WTC11 (cell line): ENCODE measurements around the gene LRIT3. TPM values are rescaled to one million over a fixed set of nuclear protein-coding genes. Genes with fewer than 3 reads are reported as not detected.
"Not testable (repeated sequence)": the region's sequence is repeated elsewhere in the genome, so short reads cannot be mapped to it uniquely, and the experiment has no call there.

Experiments
- ATAC-seq: fragments of 200-7000 bp; cut with Tn5 transposase; 2 replicates; pipeline ENCODE4 v1.10.0; 2021; ENCODE audit warnings: mild to moderate bottlenecking, moderate library complexity
- CTCF ChIA-PET: fragments of 300-600 bp; sonication (Branson Sonifier 250); formaldehyde crosslinking; loops from one replicate; lab custom pipeline; 2021; ENCODE audit warnings: antibody characterized with exemption; lab: Charles Lee
- POLR2A ChIA-PET: fragments of 350-600 bp; sonication (Branson Sonifier 250); formaldehyde crosslinking; loops from one replicate; lab custom pipeline; 2021; ENCODE audit warnings: antibody characterized with exemption; lab: Charles Lee
- DNase-seq: peaks from one replicate; pipeline ENCODE4 v3.0.0; 2021; ENCODE audit warnings: low spot score
- H3K27ac Mint-ChIP-seq: 2 replicates; pipeline ENCODE4 v1.8.0; 2021; ENCODE audit warnings: mixed read lengths
- H3K27me3 Mint-ChIP-seq: 2 replicates; pipeline ENCODE4 v1.8.0; 2021; ENCODE audit warnings: low read depth, mild to moderate bottlenecking, moderate library complexity, mixed read lengths
- H3K36me3 Mint-ChIP-seq: 2 replicates; pipeline ENCODE4 v1.8.0; 2021; ENCODE audit warnings: mixed read lengths
- H3K4me1 Mint-ChIP-seq: 2 replicates; pipeline ENCODE4 v1.8.0; 2022; ENCODE audit warnings: mixed read lengths
- H3K4me3 Mint-ChIP-seq: 2 replicates; pipeline ENCODE4 v1.8.0; 2021; ENCODE audit warnings: mild to moderate bottlenecking, moderate library complexity, mixed read lengths
- H3K9me3 Mint-ChIP-seq: 2 replicates; pipeline ENCODE4 v1.8.0; 2021; ENCODE audit warnings: mixed read lengths
- CBFB ChIP-seq: sonication (generic); formaldehyde crosslinking; IDR thresholded peaks from 2 replicates; pipeline ENCODE4 v1.8.1; 2022; ENCODE audit warnings: mild to moderate bottlenecking, low read depth, missing genetic modification reagents
- E2F5 ChIP-seq: sonication (generic); formaldehyde crosslinking; IDR thresholded peaks from 2 replicates; pipeline ENCODE4 v1.8.1; 2022; ENCODE audit warnings: mild to moderate bottlenecking, moderate library complexity, missing genetic modification reagents
- EMX1 ChIP-seq: fragments of 250-450 bp; sonication (Bioruptor Pico); IDR thresholded peaks from 2 replicates; pipeline ENCODE4 v1.8.0; 2021; ENCODE audit warnings: mild to moderate bottlenecking
- GRHL2 ChIP-seq: fragments of 250-450 bp; sonication (Bioruptor Pico); IDR thresholded peaks from 2 replicates; pipeline ENCODE4 v1.8.0; 2022; ENCODE audit warnings: mild to moderate bottlenecking, moderate library complexity; ENCODE audit not compliant: insufficient replicate concordance, severe bottlenecking
- HMGA2 ChIP-seq: fragments of 250-450 bp; sonication (Bioruptor Pico); IDR thresholded peaks from 2 replicates; pipeline ENCODE4 v1.4.0; 2021; ENCODE audit warnings: mild to moderate bottlenecking, moderate library complexity
- IRF1 ChIP-seq: sonication (generic); formaldehyde crosslinking; IDR thresholded peaks from 2 replicates; pipeline ENCODE4 v1.8.0; 2023; ENCODE audit warnings: missing genetic modification reagents
- MAX ChIP-seq: sonication (generic); formaldehyde crosslinking; IDR thresholded peaks from 2 replicates; pipeline ENCODE4 v1.8.0; 2022; ENCODE audit warnings: mild to moderate bottlenecking, missing genetic modification reagents
- MXD4 ChIP-seq: fragments of 250-450 bp; sonication (Bioruptor Pico); IDR thresholded peaks from 2 replicates; pipeline ENCODE4 v1.8.0; 2021; ENCODE audit warnings: mild to moderate bottlenecking, moderate library complexity, borderline replicate concordance
- PREB ChIP-seq: sonication (generic); formaldehyde crosslinking; IDR thresholded peaks from 2 replicates; pipeline ENCODE4 v1.8.1; 2022; ENCODE audit warnings: mild to moderate bottlenecking, missing genetic modification reagents, moderate library complexity, borderline replicate concordance
- TCF7 ChIP-seq: sonication (generic); formaldehyde crosslinking; IDR thresholded peaks from 2 replicates; pipeline ENCODE4 v1.8.0; 2022; ENCODE audit warnings: mild to moderate bottlenecking, low read depth, missing genetic modification reagents, moderate library complexity
- USF1 ChIP-seq: sonication (generic); formaldehyde crosslinking; IDR thresholded peaks from 2 replicates; pipeline ENCODE4 v1.8.0; 2022; ENCODE audit warnings: mild to moderate bottlenecking, missing genetic modification reagents
- USF2 ChIP-seq: sonication (generic); formaldehyde crosslinking; IDR thresholded peaks from 2 replicates; pipeline ENCODE4 v1.8.1; 2023; ENCODE audit warnings: mild to moderate bottlenecking, missing genetic modification reagents, moderate library complexity
- ZNF121 ChIP-seq: sonication (generic); formaldehyde crosslinking; IDR thresholded peaks from 2 replicates; pipeline ENCODE4 v1.8.0; 2023; ENCODE audit warnings: missing genetic modification reagents
- ZNF263 ChIP-seq: sonication (generic); formaldehyde crosslinking; IDR thresholded peaks from 2 replicates; pipeline ENCODE4 v1.8.1; 2022; ENCODE audit warnings: low read depth, mild to moderate bottlenecking, moderate library complexity, missing genetic modification reagents
- ZNF281 ChIP-seq: sonication (generic); formaldehyde crosslinking; IDR thresholded peaks from 2 replicates; pipeline ENCODE4 v1.8.0; 2023; ENCODE audit warnings: mild to moderate bottlenecking, missing genetic modification reagents
- ZNF425 ChIP-seq: fragments of 250-450 bp; sonication (Bioruptor Pico); conservative IDR thresholded peaks from 2 replicates; pipeline ENCODE4 v1.9.0; 2021; ENCODE audit warnings: mild to moderate bottlenecking
- ZNF512 ChIP-seq: sonication (generic); formaldehyde crosslinking; IDR thresholded peaks from 2 replicates; pipeline ENCODE4 v1.8.1; 2022; ENCODE audit warnings: missing genetic modification reagents, borderline replicate concordance
- total RNA-seq: library from RNA; stranded (reverse); gene quantifications from 3 replicates; pipeline ENCODE4 v1.2.3, GENCODE V29; 2021

Gene LRIT3
- total RNA-seq, 1 experiment from 2014 or later = 0.11 TPM

GRCh38 chr4:109850601-109851000 is 2.7 kb downstream of the LRIT3 start:
- Mint-ChIP-seq H3K36me3 (no peaks in the 10 kb centered on the region), H3K4me3 (no peak overlapping the region), H3K4me1 (peaks cover 3% of the 10 kb centered on the region; the same call in 1 of the 2 replicates), H3K27ac (no peak overlapping the region), H3K9me3 (peaks cover 2% of the 10 kb centered on the region; the same call in 1 of the 2 replicates), H3K27me3 (no peaks in the 10 kb centered on the region)
- CTCF ChIA-PET = no interaction called here
- DNase-seq = no peak
- TF ChIP-seq PREB = no peak
- no peak for TF ChIP-seq EMX1 (CRISPR knock-in tag)
- POLR2A ChIA-PET = no interaction called here
- no peak for ATAC-seq

GRCh38 chr4:109859426-109860300 is 11.8 kb downstream of the LRIT3 start:
- H3K27me3 Mint-ChIP-seq, POLR2A ChIA-PET, DNase-seq, CTCF ChIA-PET, H3K27ac Mint-ChIP-seq, H3K4me3 Mint-ChIP-seq, H3K4me1 Mint-ChIP-seq, ATAC-seq: not testable (repeated sequence)
- H3K36me3 Mint-ChIP-seq = peaks cover 27% of the 10 kb centered on the region
- H3K9me3 Mint-ChIP-seq = peaks cover 50% of the 10 kb centered on the region

- no peaks in the 10 kb centered on the region for H3K4me1 Mint-ChIP-seq
- ChIA-PET POLR2A (no interaction called here), CTCF (no interaction called here)
- no peak overlapping the region for H3K4me3 Mint-ChIP-seq
- ATAC-seq (no peak), DNase-seq (no peak)
- H3K27me3 Mint-ChIP-seq = no peaks in the 10 kb centered on the region
- H3K27ac Mint-ChIP-seq = no peak overlapping the region
- H3K9me3 Mint-ChIP-seq = peaks cover 42% of the 10 kb centered on the region
- peaks cover 27% of the 10 kb centered on the region for H3K36me3 Mint-ChIP-seq
- no peak for TF ChIP-seq MAX (CRISPR knock-in tag)
- no peak for TF ChIP-seq ZNF263 (CRISPR knock-in tag)
- no peak for TF ChIP-seq USF1 (CRISPR knock-in tag)
- no peak for TF ChIP-seq ZNF121 (CRISPR knock-in tag)
- TF ChIP-seq ZNF425 (CRISPR knock-in tag) = no peak
- no peak for TF ChIP-seq E2F5 (CRISPR knock-in tag)
- no peak for TF ChIP-seq IRF1 (CRISPR knock-in tag)
- no peak for TF ChIP-seq GRHL2 (CRISPR knock-in tag)
- no peak for TF ChIP-seq TCF7 (CRISPR knock-in tag)
- TF ChIP-seq ZNF281 (CRISPR knock-in tag) = no peak
- TF ChIP-seq MXD4 (CRISPR knock-in tag) = no peak
- no peak for TF ChIP-seq HMGA2 (CRISPR knock-in tag)
- no peak for TF ChIP-seq USF2
- TF ChIP-seq ZNF512 (CRISPR knock-in tag) = no peak
- no peak for TF ChIP-seq CBFB
Observed at GRCh38 chr4:109861271-109861670, 13.4 kb downstream of the LRIT3 start.
